Neural cell (in vitro differentiated cells): Measurements from ENCODE around the gene KIRREL3. TPM values are rescaled to one million over a fixed set of nuclear protein-coding genes. Genes with fewer than 3 reads are reported as not detected.

Experiments used
- H2AFZ ChIP-seq: fragments of 200-600, 300-800 bp; sonication (generic), shearing (Covaris generic); 2 replicates; pipeline ENCODE4 v1.6.0; 2014; ENCODE audit warnings: low read depth, mild to moderate bottlenecking, antibody characterized with exemption, low read length, moderate library complexity
- H3F3A ChIP-seq: fragments of 200-600 bp; shearing (Covaris generic); 2 replicates; pipeline ENCODE4 v1.6.1; 2016; ENCODE audit warnings: mild to moderate bottlenecking, moderate library complexity, mixed read lengths, antibody characterized with exemption, low read length; ENCODE audit not compliant: insufficient read depth, poor library complexity, severe bottlenecking
- H3K27ac ChIP-seq: fragments of 200-600, 300-800 bp; sonication (generic), shearing (Covaris generic); 2 replicates; pipeline ENCODE4 v1.5.1; 2014; ENCODE audit warnings: mild to moderate bottlenecking, low read length, moderate library complexity
- H3K27me3 ChIP-seq: fragments of 300-800, 200-600 bp; sonication (generic), shearing (Covaris generic); 2 replicates; pipeline ENCODE4 v1.6.0; 2014; ENCODE audit warnings: mild to moderate bottlenecking, low read depth, low read length, moderate library complexity; ENCODE audit not compliant: insufficient read depth
- H3K36me3 ChIP-seq: fragments of 300-800, 200-600 bp; sonication (generic), shearing (Covaris generic); 2 replicates; pipeline ENCODE4 v1.5.1; 2014; ENCODE audit warnings: mild to moderate bottlenecking, antibody characterized with exemption, low read length, moderate library complexity; ENCODE audit not compliant: insufficient read depth
- H3K4me2 ChIP-seq: fragments of 300-800, 200-600 bp; sonication (generic), shearing (Covaris generic); 2 replicates; pipeline ENCODE4 v1.6.0; 2014; ENCODE audit warnings: mild to moderate bottlenecking, low read length
- H3K4me3 ChIP-seq: fragments of 300-800, 200-600 bp; sonication (generic), shearing (Covaris generic); 2 replicates; pipeline ENCODE4 v1.5.1; 2014; ENCODE audit warnings: mild to moderate bottlenecking, low read length, moderate library complexity
- H3K79me2 ChIP-seq: fragments of 200-600 bp; shearing (Covaris generic); replicated peaks from 2 replicates; pipeline ENCODE4 v1.6.0; 2014; ENCODE audit warnings: mild to moderate bottlenecking, low read length, moderate library complexity; ENCODE audit not compliant: insufficient read depth
- H3K9ac ChIP-seq: fragments of 300-800, 200-600 bp; sonication (generic), shearing (Covaris generic); 2 replicates; pipeline ENCODE4 v1.6.1; 2016; ENCODE audit warnings: mild to moderate bottlenecking, low read length, mixed read lengths
- H3K9me2 ChIP-seq: fragments of 200-600 bp; shearing (Covaris generic); 2 replicates; pipeline ENCODE4 v1.6.1; 2016; ENCODE audit warnings: mild to moderate bottlenecking, low read length, mixed read lengths; ENCODE audit not compliant: insufficient read depth
- H3K9me3 ChIP-seq: fragments of 200-600, 300-800 bp; sonication (generic), shearing (Covaris generic); 2 replicates; pipeline ENCODE4 v1.6.1; 2016; ENCODE audit warnings: mild to moderate bottlenecking, mixed run types, low read length, moderate library complexity, mixed read lengths
- H4K20me1 ChIP-seq: fragments of 200-600 bp; shearing (Covaris generic); 2 replicates; pipeline ENCODE4 v1.6.1; 2016; ENCODE audit warnings: mild to moderate bottlenecking, mixed run types; ENCODE audit not compliant: insufficient read depth
- EP300 ChIP-seq: fragments of 450-650 bp; conservative IDR thresholded peaks from 2 replicates; pipeline ENCODE4 v1.6.1; 2014; ENCODE audit warnings: antibody characterized with exemption, mild to moderate bottlenecking, moderate library complexity; ENCODE audit not compliant: poor library complexity, severe bottlenecking
- EZH2 ChIP-seq: fragments of 200-600, 300-800 bp; shearing (Covaris generic), sonication (generic); IDR thresholded peaks from 2 replicates; pipeline ENCODE4 v1.6.1; 2014; ENCODE audit warnings: antibody characterized with exemption, low read length, borderline replicate concordance, mild to moderate bottlenecking; ENCODE audit not compliant: insufficient read depth, poor library complexity, severe bottlenecking
- MXI1 ChIP-seq: fragments of 450-650 bp; conservative IDR thresholded peaks from 2 replicates; pipeline ENCODE4 v1.6.1; 2014; ENCODE audit warnings: antibody characterized with exemption, mild to moderate bottlenecking; ENCODE audit not compliant: poor library complexity, severe bottlenecking
- POLR2AphosphoS5 ChIP-seq: IDR thresholded peaks from 2 replicates; pipeline ENCODE4 v1.6.1; 2012
- RAD21 ChIP-seq: fragments of 450-650 bp; conservative IDR thresholded peaks from 2 replicates; pipeline ENCODE4 v1.6.1; 2014; ENCODE audit warnings: antibody characterized with exemption, mild to moderate bottlenecking, moderate library complexity
- SMC3 ChIP-seq: fragments of 450-650 bp; conservative IDR thresholded peaks from 2 replicates; pipeline ENCODE4 v1.6.1; 2014; ENCODE audit warnings: antibody characterized with exemption, mild to moderate bottlenecking, moderate library complexity; ENCODE audit not compliant: poor library complexity
- TAF1 ChIP-seq: IDR thresholded peaks from 2 replicates; pipeline ENCODE4 v1.6.1; 2012; ENCODE audit warnings: low read depth
- polyA plus RNA-seq: library from polyadenylated mRNA; depleted of rRNA; stranded (reverse); fragments of >200 nt; gene quantifications from 2 replicates; pipeline ENCODE4 v1.2.3, GENCODE V29; 2014
- TF ChIP-seq, protein P1 (sequence below): fragments of 450-650 bp; IDR thresholded peaks from 2 replicates; pipeline ENCODE4 v1.5.1; 2014; ENCODE audit warnings: antibody characterized with exemption, mild to moderate bottlenecking, moderate library complexity; ENCODE audit not compliant: poor library complexity, severe bottlenecking
- TF ChIP-seq, protein P2 (sequence below): IDR thresholded peaks from 2 replicates; pipeline ENCODE4 v1.6.1; 2012; ENCODE audit warnings: borderline replicate concordance

KIRREL3 gene
- polyA plus RNA-seq, 1 donor from 2014 or later: 23.8 TPM

DNA sequence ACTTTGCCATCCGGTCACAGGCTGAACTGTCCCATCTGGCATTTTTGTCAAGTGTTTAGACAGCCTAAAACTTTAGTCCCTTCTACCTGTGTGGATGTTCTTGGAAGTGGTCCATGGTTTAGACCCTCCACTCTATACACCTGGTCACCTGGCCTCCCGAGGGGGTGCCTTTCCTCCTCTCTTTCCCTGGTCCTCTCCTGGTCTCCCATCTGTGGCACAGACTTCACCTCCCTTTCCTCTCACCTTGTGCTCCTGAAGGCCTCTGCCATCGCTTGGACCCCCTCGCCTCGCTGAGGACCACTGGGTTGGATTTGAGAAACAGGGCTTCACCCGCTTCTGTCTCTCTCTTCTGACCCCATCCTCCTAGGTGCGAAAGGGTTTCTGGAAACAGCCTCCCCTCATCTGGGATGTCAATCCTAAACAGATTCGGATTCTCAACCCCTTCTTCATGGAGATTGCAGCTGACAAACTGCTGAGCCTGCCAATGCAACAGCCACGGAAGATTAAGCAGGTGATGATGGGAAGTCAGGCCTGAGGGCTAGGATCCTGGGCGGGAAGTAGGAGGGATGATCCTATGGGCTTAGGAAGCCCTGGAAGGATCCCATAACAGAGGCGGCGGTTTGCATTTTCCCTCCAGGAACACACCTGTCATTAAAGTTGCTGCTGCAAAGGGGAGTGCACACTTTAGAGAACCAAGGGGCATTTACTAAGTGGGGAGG lies 591.5 kb downstream of the KIRREL3 start:
- Histone ChIP-seq H3K9ac (no peak overlapping the region), H3K27me3 (no peaks in the 10 kb centered on the region), H3K9me3 (no peaks in the 10 kb centered on the region), H4K20me1 (no peaks in the 10 kb centered on the region), H3K4me3 (no peak overlapping the region), H3K27ac (no peak overlapping the region), H3K9me2 (no peaks in the 10 kb centered on the region), H3F3A (no peaks in the 10 kb centered on the region), H3K4me2 (no peak overlapping the region), H2AFZ (no peak overlapping the region), H3K36me3 (no peaks in the 10 kb centered on the region), H3K79me2 (no peaks in the 10 kb centered on the region)
- TF ChIP-seq, protein P1, sequence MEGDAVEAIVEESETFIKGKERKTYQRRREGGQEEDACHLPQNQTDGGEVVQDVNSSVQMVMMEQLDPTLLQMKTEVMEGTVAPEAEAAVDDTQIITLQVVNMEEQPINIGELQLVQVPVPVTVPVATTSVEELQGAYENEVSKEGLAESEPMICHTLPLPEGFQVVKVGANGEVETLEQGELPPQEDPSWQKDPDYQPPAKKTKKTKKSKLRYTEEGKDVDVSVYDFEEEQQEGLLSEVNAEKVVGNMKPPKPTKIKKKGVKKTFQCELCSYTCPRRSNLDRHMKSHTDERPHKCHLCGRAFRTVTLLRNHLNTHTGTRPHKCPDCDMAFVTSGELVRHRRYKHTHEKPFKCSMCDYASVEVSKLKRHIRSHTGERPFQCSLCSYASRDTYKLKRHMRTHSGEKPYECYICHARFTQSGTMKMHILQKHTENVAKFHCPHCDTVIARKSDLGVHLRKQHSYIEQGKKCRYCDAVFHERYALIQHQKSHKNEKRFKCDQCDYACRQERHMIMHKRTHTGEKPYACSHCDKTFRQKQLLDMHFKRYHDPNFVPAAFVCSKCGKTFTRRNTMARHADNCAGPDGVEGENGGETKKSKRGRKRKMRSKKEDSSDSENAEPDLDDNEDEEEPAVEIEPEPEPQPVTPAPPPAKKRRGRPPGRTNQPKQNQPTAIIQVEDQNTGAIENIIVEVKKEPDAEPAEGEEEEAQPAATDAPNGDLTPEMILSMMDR: no peak
- TF ChIP-seq EP300 (no peak), MXI1 (no peak), TAF1 (no peak), SMC3 (no peak), EZH2 (no peak), RAD21 (no peak), POLR2AphosphoS5 (no peak)
- TF ChIP-seq, protein P2, sequence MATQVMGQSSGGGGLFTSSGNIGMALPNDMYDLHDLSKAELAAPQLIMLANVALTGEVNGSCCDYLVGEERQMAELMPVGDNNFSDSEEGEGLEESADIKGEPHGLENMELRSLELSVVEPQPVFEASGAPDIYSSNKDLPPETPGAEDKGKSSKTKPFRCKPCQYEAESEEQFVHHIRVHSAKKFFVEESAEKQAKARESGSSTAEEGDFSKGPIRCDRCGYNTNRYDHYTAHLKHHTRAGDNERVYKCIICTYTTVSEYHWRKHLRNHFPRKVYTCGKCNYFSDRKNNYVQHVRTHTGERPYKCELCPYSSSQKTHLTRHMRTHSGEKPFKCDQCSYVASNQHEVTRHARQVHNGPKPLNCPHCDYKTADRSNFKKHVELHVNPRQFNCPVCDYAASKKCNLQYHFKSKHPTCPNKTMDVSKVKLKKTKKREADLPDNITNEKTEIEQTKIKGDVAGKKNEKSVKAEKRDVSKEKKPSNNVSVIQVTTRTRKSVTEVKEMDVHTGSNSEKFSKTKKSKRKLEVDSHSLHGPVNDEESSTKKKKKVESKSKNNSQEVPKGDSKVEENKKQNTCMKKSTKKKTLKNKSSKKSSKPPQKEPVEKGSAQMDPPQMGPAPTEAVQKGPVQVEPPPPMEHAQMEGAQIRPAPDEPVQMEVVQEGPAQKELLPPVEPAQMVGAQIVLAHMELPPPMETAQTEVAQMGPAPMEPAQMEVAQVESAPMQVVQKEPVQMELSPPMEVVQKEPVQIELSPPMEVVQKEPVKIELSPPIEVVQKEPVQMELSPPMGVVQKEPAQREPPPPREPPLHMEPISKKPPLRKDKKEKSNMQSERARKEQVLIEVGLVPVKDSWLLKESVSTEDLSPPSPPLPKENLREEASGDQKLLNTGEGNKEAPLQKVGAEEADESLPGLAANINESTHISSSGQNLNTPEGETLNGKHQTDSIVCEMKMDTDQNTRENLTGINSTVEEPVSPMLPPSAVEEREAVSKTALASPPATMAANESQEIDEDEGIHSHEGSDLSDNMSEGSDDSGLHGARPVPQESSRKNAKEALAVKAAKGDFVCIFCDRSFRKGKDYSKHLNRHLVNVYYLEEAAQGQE: no peak

DNA sequence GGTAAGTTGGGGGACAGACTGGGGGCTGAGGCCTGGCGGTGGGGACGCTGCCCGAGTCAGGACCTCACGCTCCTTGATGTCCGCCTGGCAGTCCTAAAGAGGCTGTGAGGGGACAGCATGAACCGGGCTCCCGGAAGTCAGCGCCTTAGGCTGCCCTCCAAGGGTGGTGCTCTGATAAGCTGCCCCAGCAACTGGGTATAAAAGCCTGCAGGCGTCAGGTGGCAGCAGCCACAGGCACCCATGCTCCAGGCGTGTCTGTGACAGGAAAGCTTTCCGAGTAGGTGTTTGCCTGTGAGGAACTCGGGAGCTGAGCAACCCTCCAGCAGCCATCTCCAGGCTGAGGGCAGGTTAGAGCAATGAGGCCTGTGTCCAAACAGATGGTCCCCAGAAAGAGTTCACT lies 592.1 kb downstream of the KIRREL3 start:
- H3K36me3 ChIP-seq: no peaks in the 10 kb centered on the region
- H3K4me3 ChIP-seq: no peak overlapping the region
- H3K9me3 ChIP-seq: no peaks in the 10 kb centered on the region
- H3K4me2 ChIP-seq: no peak overlapping the region
- no peaks in the 10 kb centered on the region for H3F3A ChIP-seq
- TF ChIP-seq EZH2 (no peak), TAF1 (no peak)
- no peak overlapping the region for H3K9ac ChIP-seq
- H3K27ac ChIP-seq: no peak overlapping the region
- no peak overlapping the region for H2AFZ ChIP-seq
- no peaks in the 10 kb centered on the region for H3K27me3 ChIP-seq
- H4K20me1 ChIP-seq: no peaks in the 10 kb centered on the region
- no peaks in the 10 kb centered on the region for H3K9me2 ChIP-seq
- no peaks in the 10 kb centered on the region for H3K79me2 ChIP-seq
